HG02678 (cell line): ENCODE data around the gene CDC5L.

ENCODE experiments used
- ATAC-seq: cut with Tn5 transposase; IDR thresholded peaks from one replicate; pipeline ENCODE4 v1.9.1; 2021; ENCODE audit warnings: mild to moderate bottlenecking, moderate library complexity; ENCODE audit not compliant: unreplicated experiment

Gene CDC5L

DNA sequence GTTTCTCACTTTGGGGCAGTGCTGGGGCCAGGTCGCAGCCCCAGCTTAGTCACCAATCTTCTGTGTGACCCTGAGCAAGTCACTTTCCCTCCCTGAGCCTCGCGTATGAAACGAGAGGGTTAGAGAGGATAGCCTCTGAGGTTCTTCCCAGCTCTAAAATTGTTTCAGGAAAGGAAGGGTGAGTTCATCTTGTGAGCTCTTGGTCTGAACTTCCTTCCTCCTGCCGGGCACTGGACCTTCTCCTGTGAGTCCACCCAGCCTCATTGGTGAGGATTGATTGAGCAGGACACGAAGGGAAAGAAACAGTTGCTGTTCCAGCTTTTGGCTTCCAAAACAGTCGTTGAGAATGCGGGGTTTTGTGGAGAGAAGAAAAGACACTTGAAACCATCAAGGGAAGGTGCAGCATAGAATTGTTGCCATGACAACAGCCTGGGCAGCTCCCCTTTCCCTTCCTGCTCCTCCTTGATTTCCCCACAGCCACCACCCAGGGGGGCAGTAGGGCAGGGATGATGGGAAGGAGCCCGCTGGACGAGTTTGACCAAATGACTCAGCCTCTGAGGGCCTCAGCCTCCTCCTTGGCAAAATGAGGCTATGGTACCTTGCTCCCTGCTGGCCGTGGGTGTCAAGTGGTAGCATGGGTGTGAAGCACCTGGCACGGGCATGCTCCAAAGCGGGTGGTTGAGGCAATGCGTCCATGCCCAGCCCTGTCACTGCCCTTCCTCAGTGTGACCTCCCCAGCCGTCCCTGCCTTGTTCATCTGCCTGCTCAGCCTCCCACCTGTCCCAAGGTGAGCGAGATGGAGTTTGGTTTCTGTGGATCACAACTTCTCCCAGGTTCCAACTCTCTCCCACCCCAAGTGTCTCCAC, 107.8 kb downstream of the CDC5L start:
- ATAC-seq, result no peak

DNA sequence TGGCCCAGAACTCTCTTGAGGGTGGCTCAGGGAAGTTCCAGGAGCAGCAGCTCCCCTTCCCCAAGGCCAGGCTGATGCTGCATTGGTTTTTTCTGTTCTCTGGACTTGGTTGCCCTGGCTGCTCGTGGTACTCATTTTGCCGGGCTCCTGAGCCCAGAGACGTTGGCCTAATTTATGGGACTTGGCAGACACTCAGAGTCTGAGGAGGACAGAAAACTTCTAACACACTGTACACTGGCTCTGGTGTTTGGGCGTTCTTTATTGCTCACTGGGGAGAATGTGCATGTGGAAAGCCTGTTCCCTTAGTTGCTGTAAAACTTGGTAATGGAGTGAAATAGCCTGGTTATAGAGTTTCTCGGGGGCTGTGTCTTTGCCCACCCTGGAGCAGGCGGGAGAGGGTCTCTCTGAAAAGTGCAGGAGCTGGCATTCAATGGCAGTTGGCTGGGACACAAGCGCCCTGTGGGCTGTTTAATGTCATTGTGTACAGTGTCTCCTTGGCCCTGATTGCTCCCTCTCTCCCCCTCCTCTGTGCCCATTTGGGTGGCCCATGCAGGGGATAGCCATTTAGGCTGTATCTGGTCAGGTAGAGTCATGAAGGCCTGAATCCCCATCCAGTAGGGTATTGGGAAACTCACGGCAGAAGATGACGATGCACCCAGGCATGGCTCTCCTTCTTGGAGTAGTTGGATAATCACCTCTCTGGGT, 109.3 kb downstream of the CDC5L start:
- ATAC-seq, result no peak

DNA sequence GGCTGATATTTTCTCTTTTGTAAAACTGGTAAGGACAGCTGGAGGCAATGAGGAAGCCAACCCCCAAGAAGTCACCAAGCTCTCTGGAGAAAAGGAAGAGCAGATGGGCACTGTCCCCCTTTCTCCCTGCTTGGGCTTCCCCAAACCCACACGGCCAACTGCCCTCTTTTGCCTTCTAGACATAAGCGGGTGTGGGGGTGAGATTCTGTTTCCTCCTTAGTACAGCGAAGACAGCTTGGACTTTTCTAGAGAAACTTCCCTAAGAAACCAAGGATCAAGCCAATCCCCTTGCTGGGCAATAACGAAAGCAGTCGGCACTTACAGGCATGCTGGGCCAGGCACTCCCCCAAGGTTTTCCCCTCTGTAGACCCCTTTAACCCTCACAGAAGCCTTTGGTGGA, 110.3 kb downstream of the CDC5L start:
- no peak for ATAC-seq

DNA sequence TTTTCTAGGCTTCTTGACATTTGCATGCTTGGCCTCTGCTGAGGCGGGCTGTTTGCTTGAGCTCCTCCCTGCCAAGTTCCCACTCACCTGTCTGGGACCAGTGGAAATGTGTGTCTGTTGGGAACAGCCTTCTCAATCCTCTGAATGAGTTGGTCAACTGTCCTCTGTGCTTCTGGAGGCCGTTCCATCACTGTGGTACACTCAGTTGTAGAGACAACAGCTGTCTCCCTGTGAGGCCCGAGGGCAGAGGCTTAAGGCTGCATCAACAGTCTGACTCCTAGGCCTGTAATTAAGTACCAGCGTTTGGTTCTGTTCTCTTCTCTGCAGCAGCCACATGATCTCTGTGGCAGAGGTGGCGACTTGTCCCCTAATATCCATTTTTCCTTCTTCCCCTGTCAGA, 110.9 kb downstream of the CDC5L start:
- no peak for ATAC-seq

DNA sequence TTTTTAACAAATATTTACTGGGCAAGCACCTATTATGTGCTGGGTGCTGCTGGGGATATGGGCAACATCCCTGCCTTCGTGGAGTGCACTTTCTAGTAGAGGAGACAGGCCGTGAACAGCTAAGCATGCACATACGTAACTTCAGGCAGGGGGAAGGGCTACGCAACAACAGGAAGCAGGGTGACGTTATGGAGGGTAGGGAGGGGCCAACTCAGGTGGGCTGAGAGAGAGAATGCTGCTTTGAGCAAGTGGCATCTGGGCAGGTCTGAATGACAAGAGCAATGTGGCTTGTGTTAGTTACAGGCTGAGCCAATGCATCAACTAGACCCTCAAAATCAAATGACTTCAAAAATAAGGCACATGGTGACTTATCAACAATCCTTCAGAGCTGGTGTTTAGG, 112.1 kb downstream of the CDC5L start:
- ATAC-seq, result no peak
